NB4 (cell line): ENCODE results near the gene TCF25.

Experiments
- MYC ChIP-seq: IDR thresholded peaks from 2 replicates; pipeline ENCODE4 v1.6.1; 2011; ENCODE audit warnings: low read depth, low read length
- TF ChIP-seq, protein P1 (sequence below): IDR thresholded peaks from one replicate; pipeline ENCODE4 v1.5.1; 2012; ENCODE audit warnings: low read depth, low read length

GRCh38 chr16:89920723-89921122, 47.3 kb downstream of the TCF25 start:
- TF ChIP-seq, protein P1, sequence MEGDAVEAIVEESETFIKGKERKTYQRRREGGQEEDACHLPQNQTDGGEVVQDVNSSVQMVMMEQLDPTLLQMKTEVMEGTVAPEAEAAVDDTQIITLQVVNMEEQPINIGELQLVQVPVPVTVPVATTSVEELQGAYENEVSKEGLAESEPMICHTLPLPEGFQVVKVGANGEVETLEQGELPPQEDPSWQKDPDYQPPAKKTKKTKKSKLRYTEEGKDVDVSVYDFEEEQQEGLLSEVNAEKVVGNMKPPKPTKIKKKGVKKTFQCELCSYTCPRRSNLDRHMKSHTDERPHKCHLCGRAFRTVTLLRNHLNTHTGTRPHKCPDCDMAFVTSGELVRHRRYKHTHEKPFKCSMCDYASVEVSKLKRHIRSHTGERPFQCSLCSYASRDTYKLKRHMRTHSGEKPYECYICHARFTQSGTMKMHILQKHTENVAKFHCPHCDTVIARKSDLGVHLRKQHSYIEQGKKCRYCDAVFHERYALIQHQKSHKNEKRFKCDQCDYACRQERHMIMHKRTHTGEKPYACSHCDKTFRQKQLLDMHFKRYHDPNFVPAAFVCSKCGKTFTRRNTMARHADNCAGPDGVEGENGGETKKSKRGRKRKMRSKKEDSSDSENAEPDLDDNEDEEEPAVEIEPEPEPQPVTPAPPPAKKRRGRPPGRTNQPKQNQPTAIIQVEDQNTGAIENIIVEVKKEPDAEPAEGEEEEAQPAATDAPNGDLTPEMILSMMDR: no peak
- no peak for TF ChIP-seq MYC
